T-helper 1 cell treated with Interleukin-12 subunit alpha and Interleukin-12 subunit beta and Interleukin-4 antibody, amounts not matched to agents 30 μg/mL and 1 μg/mL, for 36 hours (primary cell): Measurements from ENCODE around the gene NAA25.
"Not testable (repeated sequence)": the region's sequence is repeated elsewhere in the genome, so short reads cannot be mapped to it uniquely, and the experiment has no call there.

Experiments used
- H3K27ac Mint-ChIP-seq: one replicate; pipeline ENCODE4 v1.8.0; 2021; ENCODE audit warnings: mild to moderate bottlenecking, mixed read lengths
- H3K27me3 Mint-ChIP-seq: one replicate; pipeline ENCODE4 v1.8.0; 2021; ENCODE audit warnings: low read depth, mixed read lengths
- H3K36me3 Mint-ChIP-seq: one replicate; pipeline ENCODE4 v1.8.0; 2021; ENCODE audit warnings: low read depth, mixed read lengths
- H3K4me1 Mint-ChIP-seq: one replicate; pipeline ENCODE4 v1.8.0; 2021; ENCODE audit warnings: low read depth, mixed read lengths
- H3K4me3 Mint-ChIP-seq: one replicate; pipeline ENCODE4 v1.8.0; 2021; ENCODE audit warnings: mild to moderate bottlenecking, moderate library complexity, mixed read lengths
- H3K9me3 Mint-ChIP-seq: one replicate; pipeline ENCODE4 v1.8.0; 2021; ENCODE audit warnings: mixed read lengths

NAA25 gene

DNA sequence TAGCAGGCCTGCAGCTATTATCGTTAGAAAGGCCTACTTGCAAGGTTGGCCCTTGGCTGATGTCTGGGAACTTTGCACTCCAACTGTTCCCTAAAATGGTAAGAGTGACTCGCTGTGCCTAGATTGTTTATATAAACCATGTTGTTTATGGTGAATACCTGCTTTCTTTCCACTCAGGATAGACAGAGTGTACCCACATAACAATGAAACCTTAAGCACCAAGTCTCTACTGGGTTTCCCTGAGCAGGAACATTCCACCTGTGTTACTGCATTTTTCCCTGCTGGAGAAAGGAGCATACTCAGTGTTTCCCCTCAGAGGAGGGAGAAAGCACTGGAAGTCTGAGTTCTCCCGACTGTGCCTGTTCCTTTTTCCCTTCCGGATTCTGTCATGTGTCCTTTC lies 62.6 kb downstream of the NAA25 start:
- Mint-ChIP-seq H3K27me3 (no peaks in the 10 kb centered on the region), H3K4me3 (no peak overlapping the region), H3K4me1 (no peaks in the 10 kb centered on the region), H3K27ac (no peak overlapping the region), H3K9me3 (no peaks in the 10 kb centered on the region), H3K36me3 (peaks cover 38% of the 10 kb centered on the region)

DNA sequence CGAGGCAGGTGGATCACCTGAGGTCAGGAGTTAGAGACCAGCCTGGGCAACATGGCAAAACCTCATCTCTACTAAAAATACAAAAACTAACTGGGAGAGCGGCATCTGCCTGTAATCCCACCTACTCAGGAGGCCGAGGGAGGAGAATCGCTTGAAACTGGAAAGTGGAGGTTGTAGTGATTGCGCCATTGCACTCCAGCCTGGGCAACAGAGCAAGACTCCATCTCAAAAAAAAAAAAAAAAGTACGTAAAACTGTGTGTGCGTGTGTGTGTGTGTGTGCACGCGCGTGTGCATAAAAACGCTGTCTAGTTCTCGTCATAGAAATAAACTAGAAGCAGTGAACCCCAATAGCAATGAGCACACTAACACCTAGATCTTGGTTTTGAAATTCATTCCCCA lies 72.0 kb downstream of the NAA25 start:
- H3K36me3 Mint-ChIP-seq: peaks cover 50% of the 10 kb centered on the region
- not testable (repeated sequence) for H3K27ac Mint-ChIP-seq, H3K27me3 Mint-ChIP-seq, H3K4me3 Mint-ChIP-seq, H3K4me1 Mint-ChIP-seq, H3K9me3 Mint-ChIP-seq

DNA sequence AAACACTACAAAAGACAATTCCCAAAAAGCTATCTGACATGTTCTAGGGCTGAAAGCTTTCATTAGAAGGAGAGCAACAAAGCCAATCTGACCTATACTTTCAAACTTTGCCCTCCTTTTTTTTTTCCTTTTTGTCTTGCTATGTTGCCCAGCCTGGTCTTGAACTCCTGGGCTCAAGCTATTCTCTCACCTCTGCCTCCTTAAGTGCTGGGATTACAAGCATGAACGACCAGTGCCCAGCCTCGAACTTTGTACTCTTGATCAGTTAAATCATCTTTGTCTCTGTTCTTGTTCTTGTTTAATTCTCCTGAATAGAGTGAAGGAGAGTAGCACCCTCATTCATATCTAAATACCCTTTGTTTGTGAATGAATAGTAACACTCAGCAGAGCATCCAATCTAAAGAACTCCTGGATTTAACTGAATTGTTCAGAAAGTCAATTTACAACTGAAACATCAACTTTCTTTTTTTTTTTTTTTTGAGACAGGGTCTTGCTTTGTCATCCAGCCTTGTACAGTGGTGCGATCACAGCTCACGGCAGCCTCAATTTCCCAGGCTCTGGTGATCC lies 73.3 kb downstream of the NAA25 start:
- Mint-ChIP-seq H3K4me1 (peaks cover 2% of the 10 kb centered on the region), H3K9me3 (no peaks in the 10 kb centered on the region), H3K36me3 (peaks cover 58% of the 10 kb centered on the region), H3K4me3 (no peak overlapping the region), H3K27me3 (no peaks in the 10 kb centered on the region), H3K27ac (no peak overlapping the region)

DNA sequence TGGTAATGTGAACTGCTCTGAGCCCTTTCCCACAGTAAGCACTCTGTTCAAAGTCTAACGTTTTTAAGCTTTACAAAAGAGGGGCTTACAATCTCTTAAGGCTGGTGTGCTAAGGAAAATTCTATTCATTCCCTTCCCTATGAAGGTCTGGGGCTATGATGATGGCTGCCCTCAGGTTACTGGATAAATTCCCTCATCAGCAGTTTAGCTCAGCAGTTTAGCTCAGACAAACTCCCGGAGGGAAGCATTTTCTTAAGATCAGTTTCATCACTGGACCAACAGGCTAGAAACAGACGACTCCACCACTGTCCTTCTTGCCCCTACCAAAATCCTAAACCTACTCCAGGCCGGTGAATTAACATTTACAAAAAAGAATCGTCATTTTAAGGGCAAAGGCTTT lies 76.3 kb downstream of the NAA25 start:
- H3K36me3 Mint-ChIP-seq: peaks cover 54% of the 10 kb centered on the region
- peak overlapping the region; percentile 41 for H3K27ac Mint-ChIP-seq

DNA sequence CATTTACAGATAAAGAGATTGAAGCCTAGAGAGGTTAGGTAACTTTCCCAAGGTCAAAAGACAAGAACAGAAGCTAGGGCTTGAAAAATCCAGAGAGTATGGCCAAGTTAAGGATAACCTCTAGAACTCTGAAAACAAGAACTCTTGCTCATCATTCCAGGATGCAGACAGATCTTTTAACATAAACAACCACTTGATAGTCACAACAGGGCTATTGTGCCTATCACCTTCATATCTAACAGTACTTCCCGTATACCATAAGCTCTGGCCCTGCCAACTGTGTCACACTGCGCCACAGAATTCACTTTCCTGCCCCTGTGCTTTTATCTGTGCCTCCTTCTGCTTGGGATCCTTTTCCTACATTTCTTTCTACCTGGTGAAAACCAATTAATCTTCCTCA lies 77.1 kb downstream of the NAA25 start:
- no peak overlapping the region for H3K27ac Mint-ChIP-seq
- peaks cover 2% of the 10 kb centered on the region for H3K4me1 Mint-ChIP-seq
- no peaks in the 10 kb centered on the region for H3K9me3 Mint-ChIP-seq
- H3K27me3 Mint-ChIP-seq: no peaks in the 10 kb centered on the region
- H3K36me3 Mint-ChIP-seq: peaks cover 52% of the 10 kb centered on the region
- H3K4me3 Mint-ChIP-seq: no peak overlapping the region

More for the DNA sequence above, 76.3 kb downstream of the NAA25 start:
- Mint-ChIP-seq H3K9me3 (no peaks in the 10 kb centered on the region), H3K4me3 (no peak overlapping the region), H3K4me1 (peaks cover 2% of the 10 kb centered on the region), H3K27me3 (no peaks in the 10 kb centered on the region)

DNA sequence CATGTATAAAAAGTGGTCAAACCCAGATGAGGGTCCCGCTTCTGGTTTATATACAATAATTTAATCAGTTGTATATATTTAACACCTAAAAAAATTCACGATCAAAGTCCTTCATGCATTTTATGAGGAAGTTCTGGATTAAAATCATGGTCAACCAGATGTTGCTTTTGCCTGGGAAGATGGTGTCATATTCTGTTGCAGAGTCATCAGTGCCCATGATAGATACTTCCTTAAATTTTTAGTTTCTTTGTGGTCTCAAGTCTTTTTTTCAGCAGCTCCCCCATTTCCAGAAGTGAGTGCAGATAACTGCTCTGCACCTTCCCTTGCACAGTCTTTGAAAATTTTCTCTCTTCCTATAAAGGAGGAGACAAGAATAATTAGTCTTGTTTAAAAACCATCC lies 79.3 kb downstream of the NAA25 start:
- H3K36me3 Mint-ChIP-seq: peaks cover 50% of the 10 kb centered on the region
- H3K27me3 Mint-ChIP-seq: no peaks in the 10 kb centered on the region
- no peaks in the 10 kb centered on the region for H3K9me3 Mint-ChIP-seq
- no peak overlapping the region for H3K4me3 Mint-ChIP-seq
- no peak overlapping the region for H3K27ac Mint-ChIP-seq
- peaks cover 10% of the 10 kb centered on the region for H3K4me1 Mint-ChIP-seq

DNA sequence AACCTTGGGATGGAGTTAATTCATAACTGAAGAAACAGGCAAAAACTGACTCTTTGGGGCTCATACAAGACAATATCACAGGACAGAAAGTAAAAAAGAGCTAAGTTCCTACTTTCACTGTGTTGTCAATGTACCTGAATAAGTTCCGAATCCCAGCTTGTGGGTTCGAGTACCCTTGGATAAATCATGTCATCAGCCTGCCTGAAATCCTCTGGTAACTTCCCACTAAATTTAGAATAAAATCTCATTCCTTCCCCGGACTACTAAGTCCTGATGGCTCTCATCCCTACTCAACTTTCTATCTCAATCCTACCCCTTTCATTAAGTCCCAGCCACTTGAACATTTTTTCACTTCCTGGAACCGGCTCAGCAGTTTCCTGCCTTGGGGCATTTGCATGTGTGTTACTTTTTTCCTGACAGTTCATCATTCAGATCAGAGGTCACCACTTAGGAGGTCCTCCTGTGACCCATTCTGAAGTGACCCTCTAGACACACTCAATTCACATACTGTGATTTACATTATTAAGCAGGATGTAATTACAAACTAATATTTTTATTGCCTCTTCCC lies 82.7 kb downstream of the NAA25 start:
- peaks cover 18% of the 10 kb centered on the region for H3K4me1 Mint-ChIP-seq
- H3K4me3 Mint-ChIP-seq: no peak overlapping the region

DNA sequence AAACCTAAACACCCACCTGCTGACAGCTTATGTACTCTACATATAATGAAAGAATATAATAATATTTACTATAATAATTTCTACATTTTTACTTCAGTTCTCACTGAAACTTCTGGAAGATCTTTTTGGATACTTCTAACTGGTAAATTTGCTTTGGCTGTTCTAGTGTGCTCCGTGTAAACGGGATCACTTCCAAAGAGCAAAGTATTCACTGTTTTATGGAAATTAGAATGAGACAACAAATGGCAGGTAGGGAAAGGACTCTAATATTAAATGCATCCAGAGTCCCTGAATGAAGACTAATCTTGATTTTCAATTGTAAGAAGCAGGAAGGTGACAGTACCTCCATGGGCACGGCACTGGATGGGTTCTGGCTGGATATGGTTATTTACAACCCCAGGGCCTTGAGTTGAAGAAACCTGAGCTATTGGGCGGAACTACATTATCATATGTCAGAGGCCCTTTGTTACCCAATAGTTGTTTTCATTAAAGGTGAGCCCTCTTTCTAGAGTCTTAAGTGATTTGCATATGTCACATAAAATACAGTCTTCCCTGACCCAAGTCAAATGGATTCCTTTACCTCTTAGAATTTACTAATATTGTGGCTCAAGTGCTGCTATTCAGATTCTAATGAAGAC lies 84.7 kb downstream of the NAA25 start:
- no peak overlapping the region for H3K27ac Mint-ChIP-seq
- H3K27me3 Mint-ChIP-seq: no peaks in the 10 kb centered on the region
- H3K4me3 Mint-ChIP-seq: no peak overlapping the region
- peaks cover 38% of the 10 kb centered on the region for H3K36me3 Mint-ChIP-seq
- H3K9me3 Mint-ChIP-seq: no peaks in the 10 kb centered on the region
- H3K4me1 Mint-ChIP-seq: peaks cover 26% of the 10 kb centered on the region

More for the DNA sequence above, 82.7 kb downstream of the NAA25 start:
- no peaks in the 10 kb centered on the region for H3K27me3 Mint-ChIP-seq
- H3K36me3 Mint-ChIP-seq: peaks cover 50% of the 10 kb centered on the region
- no peaks in the 10 kb centered on the region for H3K9me3 Mint-ChIP-seq
- peak overlapping the region; percentile 73 for H3K27ac Mint-ChIP-seq

DNA sequence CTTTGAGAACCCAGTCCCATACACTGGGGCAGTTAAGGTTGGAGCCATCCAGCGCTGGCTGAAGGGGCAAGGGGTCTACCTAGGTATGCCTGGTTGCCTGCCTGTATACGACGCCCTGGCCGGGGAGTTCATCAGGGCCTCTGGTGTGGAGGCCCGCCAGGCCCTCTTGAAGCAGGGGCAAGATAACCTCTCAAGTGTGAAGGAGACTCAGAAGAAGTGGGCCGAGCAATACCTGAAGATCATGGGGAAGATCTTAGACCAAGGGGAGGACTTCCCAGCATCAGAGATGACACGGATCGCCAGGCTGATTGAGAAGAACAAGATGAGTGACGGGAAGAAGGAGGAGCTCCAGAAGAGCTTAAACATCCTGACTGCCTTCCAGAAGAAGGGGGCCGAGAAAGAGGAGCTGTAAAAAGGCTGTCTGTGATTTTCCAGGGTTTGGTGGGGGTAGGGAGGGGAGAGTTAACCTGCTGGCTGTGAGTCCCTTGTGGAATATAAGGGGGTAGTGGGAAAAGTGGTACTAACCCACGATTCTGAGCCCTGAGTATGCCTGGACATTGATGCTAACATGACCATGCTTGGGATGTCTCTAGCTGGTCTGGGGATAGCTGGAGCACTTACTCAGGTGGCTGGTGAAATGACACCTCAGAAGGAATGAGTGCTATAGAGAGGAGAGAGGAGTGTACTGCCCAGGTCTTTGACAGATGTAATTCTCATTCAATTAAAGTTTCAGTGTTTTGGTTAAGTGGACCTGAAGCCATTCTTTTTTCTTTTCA lies 86.2 kb downstream of the NAA25 start:
- no peak overlapping the region for H3K4me3 Mint-ChIP-seq
- H3K27ac Mint-ChIP-seq: peak overlapping the region; percentile 59
- peaks cover 33% of the 10 kb centered on the region for H3K4me1 Mint-ChIP-seq
- H3K27me3 Mint-ChIP-seq: no peaks in the 10 kb centered on the region
- no peaks in the 10 kb centered on the region for H3K9me3 Mint-ChIP-seq
- peaks cover 29% of the 10 kb centered on the region for H3K36me3 Mint-ChIP-seq

DNA sequence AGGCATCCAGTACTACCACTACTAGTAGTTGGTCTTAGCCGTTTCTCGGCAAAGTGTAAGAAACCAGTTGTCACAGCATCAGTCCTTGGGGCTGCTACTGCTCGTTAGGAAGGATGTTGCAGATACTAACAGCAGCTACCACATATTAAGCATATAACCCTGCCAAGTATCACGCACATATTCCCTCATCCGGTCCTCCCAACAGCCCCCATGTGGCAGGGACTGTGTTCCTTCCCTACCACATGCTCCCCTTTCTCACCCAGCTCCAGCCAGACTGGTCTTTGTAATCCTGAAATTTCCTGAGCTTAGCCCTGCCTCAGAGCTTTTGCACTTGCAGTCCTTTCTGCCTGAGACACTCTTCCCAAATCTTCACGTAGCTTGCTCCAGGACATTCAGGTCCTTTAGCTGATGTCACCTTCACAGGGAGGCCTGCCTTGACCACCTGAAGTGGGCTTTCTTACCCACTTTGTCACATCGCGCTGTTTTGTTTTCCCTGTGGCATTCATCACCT lies 87.6 kb downstream of the NAA25 start:
- H3K4me3 Mint-ChIP-seq: no peak overlapping the region
- H3K27ac Mint-ChIP-seq: peak overlapping the region; percentile 26
- H3K9me3 Mint-ChIP-seq: peaks cover 3% of the 10 kb centered on the region
- peaks cover 35% of the 10 kb centered on the region for H3K4me1 Mint-ChIP-seq
- no peaks in the 10 kb centered on the region for H3K27me3 Mint-ChIP-seq
- H3K36me3 Mint-ChIP-seq: peaks cover 36% of the 10 kb centered on the region

DNA sequence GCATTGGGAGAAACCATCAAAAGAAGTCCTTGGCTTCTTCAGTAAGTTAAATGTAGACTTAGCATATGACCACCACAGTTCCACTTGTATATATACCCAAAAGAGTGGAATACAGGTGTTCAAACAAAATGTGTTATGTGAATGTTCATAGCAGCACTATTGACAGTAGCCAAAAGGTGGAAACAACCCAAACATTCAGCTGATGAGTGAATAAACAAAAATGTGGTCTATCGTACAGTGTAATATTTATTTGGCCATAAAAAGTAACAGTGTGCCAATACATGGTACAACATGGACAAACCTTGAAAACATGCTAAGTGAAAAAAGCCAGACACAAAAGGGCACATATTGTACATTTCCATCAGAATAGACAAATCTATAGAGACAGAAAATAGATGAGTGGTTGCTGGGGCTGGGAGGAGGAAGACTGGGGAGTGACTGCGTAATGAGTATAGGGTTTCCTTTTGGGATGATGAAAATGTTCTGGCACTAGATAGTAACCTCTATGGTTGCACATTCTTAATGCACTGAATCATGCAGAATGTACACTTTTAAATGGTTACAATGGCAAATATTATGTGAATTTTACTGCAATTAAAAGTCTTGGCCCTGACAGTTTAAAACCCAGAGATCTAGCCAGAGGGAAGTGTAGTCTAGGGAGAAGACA lies 89.9 kb downstream of the NAA25 start:
- no peak overlapping the region for H3K4me3 Mint-ChIP-seq
- no peak overlapping the region for H3K27ac Mint-ChIP-seq

DNA sequence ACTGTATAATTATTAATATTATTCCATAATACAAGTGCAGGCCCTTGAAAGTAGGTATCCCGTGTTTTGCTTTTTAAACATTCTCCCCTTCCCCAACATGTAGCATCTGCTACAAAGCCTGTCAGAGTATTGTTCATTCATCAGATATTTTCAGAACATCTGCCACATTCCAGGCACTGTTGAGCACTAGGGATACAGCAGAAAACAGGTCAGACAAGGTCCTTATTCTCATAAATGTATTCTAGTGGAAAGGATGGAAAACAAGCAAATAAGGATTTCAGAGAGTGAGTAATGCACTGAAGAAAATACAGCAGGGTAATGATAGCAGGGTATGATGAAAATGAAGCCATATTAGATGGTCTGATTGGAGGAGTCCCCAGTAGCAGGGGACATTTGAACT lies 91.5 kb downstream of the NAA25 start:
- peaks cover 26% of the 10 kb centered on the region for H3K36me3 Mint-ChIP-seq

More for the DNA sequence above, 89.9 kb downstream of the NAA25 start:
- peaks cover 8% of the 10 kb centered on the region for H3K9me3 Mint-ChIP-seq
- H3K4me1 Mint-ChIP-seq: peaks cover 45% of the 10 kb centered on the region
- H3K27me3 Mint-ChIP-seq: no peaks in the 10 kb centered on the region
- peaks cover 35% of the 10 kb centered on the region for H3K36me3 Mint-ChIP-seq

DNA sequence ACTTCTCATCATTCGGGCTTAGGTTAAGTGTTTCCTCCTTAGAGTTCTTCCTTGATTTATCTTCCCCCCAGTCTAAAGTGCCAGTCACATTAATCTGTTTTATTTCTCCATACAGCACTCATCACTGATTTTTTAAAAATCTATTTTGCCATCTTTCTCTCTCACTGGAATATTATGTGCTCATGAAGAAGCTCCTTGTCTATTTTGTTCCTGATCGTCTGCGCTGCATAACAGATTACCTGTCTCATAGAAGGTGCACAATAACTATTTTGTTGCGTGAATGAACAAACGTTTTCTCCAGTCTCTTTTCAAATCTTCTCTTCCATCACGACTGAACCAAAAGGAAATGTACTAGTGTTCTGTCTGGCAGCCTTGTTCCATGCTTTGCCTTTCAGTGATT lies 92.6 kb downstream of the NAA25 start:
- Mint-ChIP-seq H3K4me3 (peak overlapping the region; percentile 64), H3K36me3 (peaks cover 29% of the 10 kb centered on the region), H3K27me3 (no peaks in the 10 kb centered on the region), H3K9me3 (peaks cover 8% of the 10 kb centered on the region), H3K27ac (peak overlapping the region; percentile 51), H3K4me1 (peaks cover 50% of the 10 kb centered on the region)

More for the DNA sequence above, 91.5 kb downstream of the NAA25 start:
- Mint-ChIP-seq H3K4me1 (peaks cover 41% of the 10 kb centered on the region), H3K9me3 (peaks cover 8% of the 10 kb centered on the region), H3K27ac (no peak overlapping the region), H3K4me3 (no peak overlapping the region), H3K27me3 (no peaks in the 10 kb centered on the region)
